Measurements from ENCODE around the gene FAM170B.

The FAM170B gene

GRCh38 chr10:49164559-49165188 lies 30.9 kb upstream of the FAM170B start:
- H3K4me1 Mint-ChIP-seq = peaks cover 12% of the 10 kb centered on the region
- peaks cover 5% of the 10 kb centered on the region for H3K36me3 Mint-ChIP-seq
- CTCF ChIA-PET = interaction anchor here (0.6 to 4.6 kb wide), 12 partner anchors 9 to 644 kb away, joined by 3 to 40 read pairs (median 4); no protein-coding TSS in a partner anchor
- no peaks in the 10 kb centered on the region for H3K9me3 Mint-ChIP-seq
- peak; percentile 67 for DNase-seq
- no peak overlapping the region for H3K4me3 Mint-ChIP-seq
- no peak overlapping the region for H3K27ac Mint-ChIP-seq
- H3K27me3 Mint-ChIP-seq = no peaks in the 10 kb centered on the region

GRCh38 chr10:49163741-49164140 lies 29.9 kb upstream of the FAM170B start:
- Mint-ChIP-seq H3K4me1 (peaks cover 12% of the 10 kb centered on the region), H3K36me3 (peaks cover 5% of the 10 kb centered on the region), H3K9me3 (no peaks in the 10 kb centered on the region), H3K27me3 (no peaks in the 10 kb centered on the region), H3K4me3 (no peak overlapping the region), H3K27ac (no peak overlapping the region)
- no peak for DNase-seq
- CTCF ChIA-PET = interaction anchor here (1.0 to 4.6 kb wide), 9 partner anchors 8 to 643 kb away, joined by 3 to 40 read pairs (median 4); no protein-coding TSS in a partner anchor

- CTCF ChIA-PET = interaction anchor here (0.7 to 4.6 kb wide), 5 partner anchors 181 to 505 kb away, joined by 3 to 40 read pairs (median 3); no protein-coding TSS in a partner anchor
- Mint-ChIP-seq H3K4me1 (peaks cover 16% of the 10 kb centered on the region), H3K27ac (no peak overlapping the region), H3K36me3 (peaks cover 5% of the 10 kb centered on the region), H3K27me3 (no peaks in the 10 kb centered on the region), H3K4me3 (no peak overlapping the region), H3K9me3 (no peaks in the 10 kb centered on the region)
- no peak for DNase-seq
These were observed 29.0 kb upstream of the FAM170B start for GRCh38 chr10:49162761-49163310.

- H3K9me3 Mint-ChIP-seq = no peaks in the 10 kb centered on the region
- no peak for DNase-seq
- peaks cover 24% of the 10 kb centered on the region for H3K4me1 Mint-ChIP-seq
- H3K4me3 Mint-ChIP-seq = no peak overlapping the region
- H3K27me3 Mint-ChIP-seq = no peaks in the 10 kb centered on the region
- no peak overlapping the region for H3K27ac Mint-ChIP-seq
- CTCF ChIA-PET = interaction anchor here (0.7 to 4.6 kb wide), 5 partner anchors 180 to 505 kb away, joined by 3 to 40 read pairs (median 3); no protein-coding TSS in a partner anchor
- H3K36me3 Mint-ChIP-seq = peaks cover 5% of the 10 kb centered on the region
These were observed 28.2 kb upstream of the FAM170B start for GRCh38 chr10:49162063-49162462.

DNA sequence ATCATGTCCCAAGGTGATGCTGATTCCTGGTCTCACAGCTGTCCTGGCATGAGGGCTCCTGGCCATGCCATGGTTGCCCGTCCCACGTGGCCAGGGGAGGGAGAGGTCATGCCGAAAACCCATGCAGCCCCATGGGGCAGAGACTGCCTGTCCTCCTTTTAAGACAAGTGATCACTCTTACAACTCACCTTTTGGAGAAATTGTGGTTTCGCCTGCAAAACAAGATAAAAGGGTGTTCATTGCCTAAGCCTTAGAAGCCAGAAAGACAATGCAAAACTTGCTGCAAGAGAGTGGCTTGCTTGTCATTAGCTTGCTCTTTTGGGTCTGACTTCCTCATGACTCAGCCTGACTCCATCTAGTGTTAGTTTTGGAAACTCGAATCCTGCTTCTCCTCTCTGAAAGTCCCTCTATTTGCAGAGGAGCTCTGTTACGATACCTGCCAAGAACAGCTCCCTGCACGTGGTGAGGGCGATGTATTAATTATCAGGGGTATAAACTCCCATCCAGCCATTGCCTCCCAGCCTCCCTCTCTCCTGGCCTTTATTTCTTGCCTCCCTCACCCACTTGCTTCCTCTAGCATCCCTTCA lies 27.7 kb upstream of the FAM170B start:
- DNase-seq = no peak
- Mint-ChIP-seq H3K9me3 (no peaks in the 10 kb centered on the region), H3K27ac (no peak overlapping the region), H3K36me3 (peaks cover 5% of the 10 kb centered on the region), H3K27me3 (no peaks in the 10 kb centered on the region), H3K4me3 (no peak overlapping the region), H3K4me1 (peaks cover 28% of the 10 kb centered on the region)
- CTCF ChIA-PET = interaction anchor here (1.3 to 4.6 kb wide), 4 partner anchors 180 to 504 kb away, joined by 3 to 40 read pairs (median 7); no protein-coding TSS in a partner anchor

DNA sequence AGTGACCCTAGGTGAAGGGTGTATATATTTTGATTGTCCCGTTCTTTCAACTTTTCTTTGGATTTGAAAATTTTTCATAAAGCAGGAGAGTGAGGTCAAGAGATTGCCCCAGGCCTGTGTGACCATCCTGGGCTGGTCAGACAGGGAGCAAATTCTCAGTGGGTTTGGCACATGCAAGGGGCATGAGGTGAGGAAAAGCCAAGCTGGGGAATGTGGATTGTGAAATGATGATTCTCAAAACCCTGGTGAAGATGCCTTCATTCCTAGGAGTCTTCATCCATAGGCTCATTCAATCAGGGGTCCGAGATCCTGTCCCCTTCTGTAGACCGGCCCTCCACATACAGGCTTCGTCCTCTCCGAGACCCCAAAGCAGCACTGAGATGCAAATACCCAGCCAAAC lies 27.0 kb upstream of the FAM170B start:
- Mint-ChIP-seq H3K36me3 (peaks cover 5% of the 10 kb centered on the region), H3K4me3 (no peak overlapping the region), H3K4me1 (peaks cover 26% of the 10 kb centered on the region), H3K9me3 (no peaks in the 10 kb centered on the region), H3K27ac (no peak overlapping the region), H3K27me3 (peaks cover under 1% of the 10 kb centered on the region)
- CTCF ChIA-PET = interaction anchor here (2.1 kb wide), 1 partner anchor 179 kb away, joined by 11 read pairs; no protein-coding TSS in a partner anchor
- no peak for DNase-seq

DNA sequence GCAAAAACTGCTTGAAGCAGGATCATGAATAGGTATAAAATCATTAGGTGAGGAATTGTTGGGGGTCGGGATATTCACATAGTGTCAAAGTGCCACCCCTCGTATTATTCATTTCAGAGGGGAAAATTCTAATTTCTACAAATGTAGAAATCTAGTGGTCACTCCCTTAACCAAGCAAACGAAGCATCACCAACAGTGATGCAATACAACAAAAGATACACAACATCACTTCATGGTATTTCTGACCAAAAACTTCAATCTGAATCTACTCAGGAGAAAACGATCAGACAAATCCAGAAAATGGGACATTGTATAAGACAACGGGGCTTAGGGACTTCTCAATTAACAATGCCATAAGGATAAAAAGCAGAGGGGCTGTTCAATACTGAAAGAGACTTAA lies 26.3 kb upstream of the FAM170B start:
- peaks cover 5% of the 10 kb centered on the region for H3K36me3 Mint-ChIP-seq
- DNase-seq = no peak
- no peak overlapping the region for H3K27ac Mint-ChIP-seq
- peaks cover 7% of the 10 kb centered on the region for H3K27me3 Mint-ChIP-seq
- CTCF ChIA-PET = no interaction called here
- H3K4me3 Mint-ChIP-seq = no peak overlapping the region
- H3K4me1 Mint-ChIP-seq = peaks cover 26% of the 10 kb centered on the region
- no peaks in the 10 kb centered on the region for H3K9me3 Mint-ChIP-seq

DNA sequence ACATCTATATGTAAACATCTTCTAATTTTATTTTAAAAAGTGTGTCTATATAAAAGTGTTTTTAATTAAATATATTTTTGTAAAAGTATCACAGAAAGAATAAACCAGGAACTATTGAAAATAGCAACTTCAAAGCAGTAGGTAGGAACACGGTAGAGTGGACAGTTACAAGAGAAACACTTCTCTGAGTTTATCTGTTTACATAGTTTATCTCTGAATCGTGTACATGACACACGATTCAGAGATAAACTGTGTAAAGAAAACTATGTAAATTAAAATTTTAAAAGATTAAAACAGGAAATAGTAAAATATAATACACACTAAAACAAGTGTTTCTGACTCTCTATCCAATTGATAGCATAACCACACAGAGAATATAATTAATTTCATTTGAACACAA lies 25.1 kb upstream of the FAM170B start:
- H3K4me3 Mint-ChIP-seq = no peak overlapping the region
- CTCF ChIA-PET = no interaction called here
- no peak for DNase-seq
- peaks cover 18% of the 10 kb centered on the region for H3K4me1 Mint-ChIP-seq
- peaks cover 8% of the 10 kb centered on the region for H3K27me3 Mint-ChIP-seq
- H3K9me3 Mint-ChIP-seq = no peaks in the 10 kb centered on the region
- H3K27ac Mint-ChIP-seq = no peak overlapping the region
- H3K36me3 Mint-ChIP-seq = peaks cover 1% of the 10 kb centered on the region

- CTCF ChIA-PET = no interaction called here
- peaks cover 9% of the 10 kb centered on the region for H3K27me3 Mint-ChIP-seq
- no peak for DNase-seq
- H3K9me3 Mint-ChIP-seq = no peaks in the 10 kb centered on the region
- H3K4me1 Mint-ChIP-seq = peaks cover 18% of the 10 kb centered on the region
- H3K36me3 Mint-ChIP-seq = peaks cover 1% of the 10 kb centered on the region
- no peak overlapping the region for H3K4me3 Mint-ChIP-seq
- no peak overlapping the region for H3K27ac Mint-ChIP-seq
These were observed 24.6 kb upstream of the FAM170B start for GRCh38 chr10:49158404-49158803.

GRCh38 chr10:49157229-49157628 lies 23.4 kb upstream of the FAM170B start:
- no peak for DNase-seq
- Mint-ChIP-seq H3K36me3 (peaks cover 1% of the 10 kb centered on the region), H3K9me3 (no peaks in the 10 kb centered on the region), H3K4me1 (peaks cover 18% of the 10 kb centered on the region), H3K27ac (no peak overlapping the region), H3K27me3 (peaks cover 16% of the 10 kb centered on the region), H3K4me3 (no peak overlapping the region)
- CTCF ChIA-PET = interaction anchor here (1.4 kb wide), 1 partner anchor 499 kb away, joined by 6 read pairs; no protein-coding TSS in a partner anchor

GRCh38 chr10:49154641-49155040 lies 20.8 kb upstream of the FAM170B start:
- DNase-seq = no peak
- Mint-ChIP-seq H3K4me3 (no peak overlapping the region), H3K9me3 (no peaks in the 10 kb centered on the region), H3K27ac (no peak overlapping the region), H3K27me3 (peaks cover 28% of the 10 kb centered on the region), H3K4me1 (peaks cover 18% of the 10 kb centered on the region), H3K36me3 (no peaks in the 10 kb centered on the region)
- CTCF ChIA-PET = interaction anchor here (1.9 kb wide), 1 partner anchor 10 kb away, joined by 12 read pairs; no protein-coding TSS in a partner anchor

GRCh38 chr10:49153971-49154370 lies 20.1 kb upstream of the FAM170B start:
- no peak for DNase-seq
- Mint-ChIP-seq H3K4me3 (no peak overlapping the region), H3K4me1 (peaks cover 18% of the 10 kb centered on the region), H3K27ac (no peak overlapping the region), H3K9me3 (no peaks in the 10 kb centered on the region), H3K36me3 (no peaks in the 10 kb centered on the region), H3K27me3 (peaks cover 29% of the 10 kb centered on the region)
- CTCF ChIA-PET = no interaction called here

DNA sequence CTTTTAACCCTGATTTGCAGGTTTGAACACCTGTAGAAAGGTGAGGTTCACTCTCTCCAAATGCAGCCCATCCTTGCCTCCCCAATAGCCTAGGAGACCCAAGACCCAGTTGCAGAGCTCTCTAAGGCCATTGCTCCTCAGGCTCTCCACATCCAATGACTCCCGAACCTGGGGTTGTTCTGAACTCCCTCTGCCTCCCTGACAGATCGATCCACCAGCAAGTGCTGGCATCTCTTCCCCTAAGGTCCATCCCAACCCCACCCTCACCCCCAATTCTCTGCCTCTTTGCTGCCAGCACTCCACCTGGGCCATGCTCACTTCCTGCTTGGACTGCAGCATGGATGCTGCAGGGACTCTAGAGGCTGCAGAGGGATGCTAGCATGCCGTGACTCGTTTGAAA lies 19.3 kb upstream of the FAM170B start:
- CTCF ChIA-PET = no interaction called here
- Mint-ChIP-seq H3K27ac (no peak overlapping the region), H3K27me3 (peaks cover 33% of the 10 kb centered on the region), H3K9me3 (no peaks in the 10 kb centered on the region), H3K4me1 (peaks cover 14% of the 10 kb centered on the region), H3K4me3 (no peak overlapping the region), H3K36me3 (no peaks in the 10 kb centered on the region)
- DNase-seq = no peak

- Mint-ChIP-seq H3K9me3 (no peaks in the 10 kb centered on the region), H3K4me3 (no peak overlapping the region), H3K36me3 (no peaks in the 10 kb centered on the region), H3K4me1 (peaks cover 12% of the 10 kb centered on the region), H3K27me3 (peaks cover 36% of the 10 kb centered on the region), H3K27ac (no peak overlapping the region)
- CTCF ChIA-PET = no interaction called here
- DNase-seq = no peak
These were observed 18.8 kb upstream of the FAM170B start for GRCh38 chr10:49152663-49153062.

All from activated naive CD4-positive, alpha-beta T cell treated with anti-CD3 and anti-CD28 coated beads, Interleukin-2, amount 10 ng/mL, durations not matched to agents 7 days and 5 days (primary cell).